GM12872 (cell line): Measurements from ENCODE around the gene ARHGEF25.

Experiments used
- TF ChIP-seq, protein P1 (sequence below): IDR thresholded peaks from 3 replicates; pipeline ENCODE4 v1.5.1; 2011; ENCODE audit warnings: low read depth, mild to moderate bottlenecking, low read length, moderate library complexity; ENCODE audit not compliant: insufficient read depth

ARHGEF25 gene

DNA sequence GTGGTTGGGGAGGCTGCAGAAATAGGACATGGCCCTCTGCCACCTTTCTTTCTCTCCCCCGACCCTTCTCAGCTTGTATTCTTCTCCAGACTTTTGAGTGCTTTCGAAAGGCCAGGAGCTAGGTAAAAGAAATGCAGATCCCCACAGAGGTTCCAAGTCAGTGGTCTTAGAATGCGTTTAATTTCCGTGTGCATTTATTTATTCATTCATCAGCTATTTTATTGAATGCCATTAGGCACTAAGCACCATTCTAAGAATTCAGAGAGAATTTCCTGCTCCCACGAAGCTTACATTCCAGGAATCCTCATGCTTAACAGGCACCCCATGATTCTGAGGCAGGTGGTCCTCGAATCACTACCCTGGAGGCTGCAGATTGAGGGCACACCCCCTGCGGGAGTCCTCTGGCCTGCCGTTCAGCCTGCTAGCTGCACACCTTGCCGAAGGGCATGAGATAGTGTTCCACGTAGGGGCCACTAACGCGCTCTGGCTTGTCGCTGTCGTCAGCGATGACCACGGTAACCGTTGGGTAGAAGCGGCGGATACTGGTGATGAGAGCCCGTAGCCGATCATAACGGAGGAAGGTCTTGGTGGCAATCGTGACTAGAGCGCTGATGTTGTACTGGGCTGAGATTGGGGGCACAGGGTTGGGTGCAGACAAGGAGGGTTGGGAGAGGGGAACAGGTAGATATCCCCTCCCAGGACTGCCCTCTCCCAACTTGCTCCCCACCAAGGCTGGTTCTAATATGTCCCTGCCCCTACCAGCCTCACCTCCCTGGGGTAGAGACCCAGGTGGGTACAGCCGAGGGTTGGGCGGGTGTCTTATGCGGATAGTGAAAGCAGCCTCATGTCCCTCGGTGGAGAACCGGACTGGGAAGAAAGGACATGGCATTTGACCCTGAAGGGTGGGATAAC, 17.3 kb downstream of the ARHGEF25 start:
- TF ChIP-seq, protein P1, sequence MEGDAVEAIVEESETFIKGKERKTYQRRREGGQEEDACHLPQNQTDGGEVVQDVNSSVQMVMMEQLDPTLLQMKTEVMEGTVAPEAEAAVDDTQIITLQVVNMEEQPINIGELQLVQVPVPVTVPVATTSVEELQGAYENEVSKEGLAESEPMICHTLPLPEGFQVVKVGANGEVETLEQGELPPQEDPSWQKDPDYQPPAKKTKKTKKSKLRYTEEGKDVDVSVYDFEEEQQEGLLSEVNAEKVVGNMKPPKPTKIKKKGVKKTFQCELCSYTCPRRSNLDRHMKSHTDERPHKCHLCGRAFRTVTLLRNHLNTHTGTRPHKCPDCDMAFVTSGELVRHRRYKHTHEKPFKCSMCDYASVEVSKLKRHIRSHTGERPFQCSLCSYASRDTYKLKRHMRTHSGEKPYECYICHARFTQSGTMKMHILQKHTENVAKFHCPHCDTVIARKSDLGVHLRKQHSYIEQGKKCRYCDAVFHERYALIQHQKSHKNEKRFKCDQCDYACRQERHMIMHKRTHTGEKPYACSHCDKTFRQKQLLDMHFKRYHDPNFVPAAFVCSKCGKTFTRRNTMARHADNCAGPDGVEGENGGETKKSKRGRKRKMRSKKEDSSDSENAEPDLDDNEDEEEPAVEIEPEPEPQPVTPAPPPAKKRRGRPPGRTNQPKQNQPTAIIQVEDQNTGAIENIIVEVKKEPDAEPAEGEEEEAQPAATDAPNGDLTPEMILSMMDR: no peak

DNA sequence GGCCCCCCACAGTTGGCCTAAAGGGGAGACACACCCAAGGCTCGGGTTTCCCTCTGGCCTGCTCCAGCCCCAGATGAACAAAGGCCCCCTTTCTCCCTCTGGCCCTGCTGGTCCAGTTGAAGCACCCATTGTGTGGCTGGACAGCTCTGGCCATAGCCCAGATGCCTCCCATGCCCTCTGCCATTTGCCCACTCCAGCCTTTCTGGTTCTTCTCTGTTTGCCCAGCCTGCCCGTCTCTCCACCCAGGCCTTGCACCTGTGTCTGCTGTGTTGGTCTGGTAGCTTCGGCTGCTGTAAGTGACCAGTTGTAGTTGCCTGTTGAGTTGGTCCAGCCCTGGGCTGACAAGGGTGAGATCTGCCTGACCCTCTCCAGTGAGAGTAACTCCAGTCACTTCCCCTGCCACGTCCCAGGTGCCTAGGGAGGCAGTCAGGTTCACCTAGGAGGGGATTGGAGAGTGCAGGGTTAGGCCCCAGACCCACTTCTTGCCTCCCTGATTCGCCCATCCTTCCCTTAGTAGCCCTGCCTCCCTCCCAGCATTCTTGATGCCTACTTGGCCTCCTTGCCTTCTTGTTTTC, 18.7 kb downstream of the ARHGEF25 start:
- TF ChIP-seq, protein P1: no peak

DNA sequence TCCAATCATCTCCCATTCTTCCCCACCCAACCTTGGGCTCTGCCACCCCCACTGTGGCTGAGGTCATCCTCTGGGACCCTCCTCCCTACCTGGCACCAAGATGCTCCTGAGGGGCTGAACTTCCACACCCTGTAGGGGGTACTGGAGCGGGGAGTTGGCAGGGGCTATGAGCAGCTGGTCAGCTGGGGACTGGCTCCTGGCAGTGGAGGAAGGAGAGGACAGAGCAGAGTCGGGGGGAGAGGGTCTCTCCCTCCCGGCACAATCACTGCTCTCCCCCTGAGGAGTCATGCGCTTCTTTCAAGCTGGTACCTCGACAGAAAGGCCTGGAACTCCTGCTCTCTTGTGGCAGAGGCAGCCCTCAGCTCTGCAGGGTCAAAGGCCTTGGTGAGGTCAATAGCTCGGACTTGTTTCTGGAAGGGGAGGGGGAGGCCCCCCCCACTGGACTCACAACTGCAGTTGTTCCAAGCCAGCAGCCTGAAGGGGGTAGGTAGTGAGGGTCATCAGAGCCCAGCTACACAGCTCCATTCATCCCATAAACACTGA, 19.7 kb downstream of the ARHGEF25 start:
- TF ChIP-seq, protein P1: no peak

DNA sequence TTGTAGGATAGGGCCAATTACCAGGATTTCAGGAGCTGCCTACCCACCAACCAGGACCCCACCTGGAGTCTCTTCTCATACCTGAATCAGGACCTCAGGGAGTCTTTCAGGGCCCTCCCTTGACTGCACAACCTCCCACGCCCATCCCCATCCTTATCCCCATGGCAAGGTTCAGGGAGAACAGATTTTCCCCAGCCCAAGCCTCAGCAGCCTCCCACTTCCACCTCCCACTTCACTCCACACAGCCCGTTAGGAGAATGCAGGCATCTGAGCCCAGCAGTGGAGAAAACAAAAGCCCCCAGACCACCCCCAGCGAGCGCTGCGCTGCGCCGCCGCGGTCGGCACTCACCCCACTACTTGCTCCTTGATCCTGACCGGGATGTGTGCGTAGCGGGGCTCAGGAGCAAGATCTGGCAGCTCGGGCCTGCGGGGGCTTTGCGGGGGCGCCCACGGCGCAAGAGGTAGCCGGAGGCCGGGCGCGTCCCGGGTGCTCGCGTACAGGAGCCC, 20.4 kb downstream of the ARHGEF25 start:
- TF ChIP-seq, protein P1: no peak

DNA sequence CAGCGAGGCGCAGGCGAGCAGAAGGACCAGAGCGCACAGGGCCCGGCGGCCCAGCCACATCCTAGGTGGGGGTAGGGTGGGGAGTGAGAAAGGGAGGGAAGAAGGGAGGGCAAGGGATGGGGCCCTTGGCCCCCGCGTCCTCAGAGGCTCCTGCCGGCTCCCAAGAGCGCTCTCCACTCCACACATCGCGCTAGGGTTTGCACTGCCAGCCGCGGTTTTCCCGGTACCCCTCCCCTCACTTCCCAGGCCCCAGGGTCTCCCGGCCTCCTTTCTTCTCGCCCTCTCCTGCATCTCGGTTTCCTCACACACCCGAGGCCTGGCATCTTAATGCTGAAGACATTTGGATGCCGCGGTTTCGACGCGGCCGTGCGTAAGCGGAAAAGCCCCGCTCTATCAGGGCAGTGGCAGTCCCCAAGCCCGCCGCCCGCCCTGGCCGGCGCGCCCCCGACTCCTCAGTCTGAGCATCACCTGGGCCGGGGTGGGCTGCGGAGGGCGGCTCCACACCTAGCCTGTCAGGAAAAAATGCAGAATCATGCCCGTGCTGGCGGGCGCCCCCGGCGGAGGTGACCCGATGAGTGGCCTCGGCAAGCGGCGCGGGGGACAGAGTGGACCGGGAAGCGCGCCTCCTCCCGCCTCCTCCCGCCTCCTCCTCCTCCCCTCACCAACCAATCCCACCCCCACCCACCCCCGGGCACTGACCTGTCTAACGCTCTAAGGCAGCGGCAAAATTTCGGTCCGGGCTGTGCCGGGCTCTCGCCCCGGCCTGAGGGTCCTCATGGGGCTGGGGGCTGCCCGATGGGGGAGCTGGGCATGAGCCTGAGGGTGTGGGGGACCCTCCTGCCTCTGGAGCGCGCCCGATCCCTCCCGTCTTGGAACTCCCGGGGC, 21.1 kb downstream of the ARHGEF25 start:
- TF ChIP-seq, protein P1: no peak

DNA sequence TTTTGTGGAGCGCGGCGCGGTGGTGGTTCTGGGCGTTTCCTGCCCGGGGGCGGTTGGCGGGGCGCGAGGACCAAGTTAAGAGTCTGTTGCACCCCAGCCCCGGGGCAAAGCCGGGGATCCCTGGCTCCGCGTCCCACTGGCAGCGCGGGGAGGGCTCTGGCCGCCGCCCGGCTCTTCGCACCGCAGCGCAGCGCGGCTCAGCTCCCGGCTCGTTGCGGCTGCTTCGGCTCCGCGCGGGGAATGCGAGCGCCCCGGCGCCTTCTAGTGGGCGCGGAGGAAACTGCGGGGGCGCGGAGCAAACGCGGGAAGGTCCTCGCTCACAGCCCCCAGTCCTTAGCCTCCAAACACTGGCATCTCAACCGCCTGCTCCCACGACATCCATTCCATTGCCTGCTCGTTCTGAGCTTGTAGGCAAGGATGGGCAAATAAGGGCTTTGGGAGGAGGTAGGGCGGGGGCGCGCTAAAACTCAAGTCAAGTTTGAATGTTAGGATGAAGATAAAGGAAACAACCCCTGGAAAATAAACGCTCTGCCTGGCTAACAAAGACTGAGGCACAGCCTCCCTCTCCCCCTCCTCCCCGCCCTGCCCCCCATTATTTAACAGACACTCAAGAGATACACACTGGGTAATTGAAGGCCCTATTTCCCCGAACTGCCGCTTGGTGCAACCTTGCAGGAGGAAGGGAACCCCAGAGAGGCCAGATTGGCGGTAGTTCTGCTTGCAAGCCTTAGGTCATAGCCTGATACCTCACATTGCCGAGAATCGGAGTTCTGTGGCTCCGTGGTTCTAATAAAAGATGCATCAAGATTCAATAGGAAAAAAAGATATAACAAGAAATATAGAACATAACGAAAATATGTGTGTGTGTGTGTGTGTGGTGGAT, 22.0 kb downstream of the ARHGEF25 start, which contains the start of gene B4GALNT1:
B4GALNT1 (minus strand) TSS at position 244 of the 883 bp plus-strand sequence. CDS start 1,069 bp downstream, outside the sequence.
- TF ChIP-seq, protein P1: peak; percentile 93
